Left renal cortex interstitium (tissue), 4 donors: Measurements from ENCODE around the gene SPATA21. TPM values are rescaled to one million over a fixed set of nuclear protein-coding genes. Genes with fewer than 3 reads are reported as not detected.
A peak's percentile ranks its signal among the peaks of the same experiment; 100 is the strongest.

Experiments
- DNase-seq, 4 donors: peaks; one replicate each; pipeline ENCODE4 v3.0.0-alpha.2; 2013; ENCODE audit warnings: low read depth in 4 of 4, low spot score in 2 of 4, missing footprints in 1 of 4
- polyA plus RNA-seq, 4 donors: library from polyadenylated mRNA; unstranded; fragments of 120-200 nt; gene quantifications; one replicate each; pipeline ENCODE4 v1.2.1, GENCODE V29; 2013; ENCODE audit not compliant: insufficient read length in 4 of 4

SPATA21 gene
- polyA plus RNA-seq, 4 donors = 0.21 to 0.25 TPM; not detected in 2

DNA sequence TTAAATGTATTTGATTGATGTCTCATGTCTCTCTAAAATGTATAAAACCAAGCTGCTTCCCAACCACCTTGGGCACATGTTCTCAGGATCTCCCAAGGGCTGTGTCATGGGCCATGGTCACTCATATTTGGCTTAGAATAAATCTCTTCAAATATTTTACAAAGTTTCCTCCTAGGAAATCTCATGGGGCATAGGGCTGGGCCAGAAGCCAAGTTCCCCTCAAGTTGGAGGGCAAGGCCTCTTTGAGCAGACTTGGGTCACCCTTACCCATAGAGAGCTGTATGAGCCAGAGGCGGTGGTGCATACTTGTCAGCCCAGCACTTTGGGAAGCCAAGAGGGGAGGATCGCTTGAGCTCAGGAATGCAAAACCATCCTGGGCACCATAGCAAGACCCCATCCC lies 82.6 kb downstream of the SPATA21 start:
- no peak for DNase-seq

DNA sequence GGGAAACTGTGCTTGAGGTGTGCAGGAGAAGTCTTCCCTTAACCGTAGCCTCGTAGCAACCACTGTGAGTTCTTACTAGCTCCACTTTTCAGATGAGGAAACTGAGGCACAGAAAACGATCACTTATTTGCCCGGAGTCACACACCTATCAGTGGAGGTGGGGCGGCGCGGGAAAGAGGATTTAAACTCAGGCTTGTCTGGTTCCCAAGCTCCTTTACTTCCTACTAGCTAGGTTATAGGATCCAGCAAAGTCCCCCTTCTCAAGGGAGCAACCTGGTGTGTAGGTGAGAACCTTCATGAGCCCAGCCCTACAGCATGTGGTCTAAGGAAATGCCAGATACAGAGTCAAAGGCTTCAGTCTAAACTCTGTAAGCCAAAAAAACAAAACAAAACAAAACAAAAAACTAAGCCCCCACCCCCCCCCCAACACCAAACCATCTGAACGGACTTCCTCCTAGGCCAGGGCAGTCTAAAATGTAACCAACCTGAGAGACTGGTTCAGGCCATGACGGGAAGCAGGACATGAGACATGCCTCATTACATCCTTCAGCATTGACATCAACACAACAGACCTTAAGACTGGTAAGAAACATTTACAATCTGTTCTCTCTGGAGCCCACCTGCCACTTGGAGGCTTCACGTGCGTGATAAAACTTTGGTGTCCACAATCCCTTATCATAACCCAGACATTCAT lies 84.2 kb downstream of the SPATA21 start:
- DNase-seq = no peak

DNA sequence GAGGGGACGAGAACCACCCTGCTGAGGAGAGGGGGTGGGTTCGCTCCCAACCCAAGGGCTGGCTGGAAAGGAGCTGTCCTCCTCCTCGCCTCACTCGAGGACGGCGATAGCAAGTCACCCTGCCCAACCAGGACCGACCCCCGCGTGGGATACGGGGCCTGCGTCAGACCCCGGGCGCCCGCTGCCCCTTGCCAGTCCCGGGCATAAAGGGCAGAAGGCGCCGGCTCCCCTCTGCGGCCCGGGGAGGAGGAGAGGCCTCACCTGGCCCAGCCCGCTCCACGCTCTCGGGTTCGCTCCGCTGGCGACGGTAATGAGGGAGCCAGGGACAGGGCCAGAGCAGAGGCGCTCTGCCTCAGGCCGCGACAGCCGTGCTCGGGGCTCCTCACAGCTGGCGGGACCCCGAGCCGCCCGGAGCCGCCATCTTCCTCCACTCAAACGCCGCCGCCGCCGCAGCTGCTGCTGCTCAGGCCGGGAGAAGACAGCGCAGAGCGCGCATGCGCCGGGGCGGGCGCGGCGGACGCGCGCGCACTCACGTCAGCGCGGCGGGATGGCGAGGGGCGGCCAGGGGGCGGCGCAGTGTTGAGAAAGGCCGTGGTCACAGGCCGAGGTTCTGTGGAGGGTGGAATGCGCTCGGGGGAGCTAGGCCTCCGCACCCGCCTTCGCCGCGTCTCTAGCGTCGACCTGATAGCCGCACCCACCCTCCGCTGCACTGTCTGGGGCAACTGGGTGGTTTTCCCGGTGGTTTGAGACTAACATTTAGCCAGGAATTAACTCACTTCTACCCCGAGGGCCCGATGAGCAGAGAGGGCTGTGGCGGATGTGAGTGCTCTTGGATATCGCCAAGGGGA lies 85.0 kb downstream of the SPATA21 start, which contains the start of gene FBXO42:
Gene FBXO42, minus strand, starts transcription at position 487 of the 848 bp plus-strand sequence. CDS start 37,062 bp downstream, outside the sequence.
- peak; percentile 79 to 90 (median 87) for DNase-seq

DNA sequence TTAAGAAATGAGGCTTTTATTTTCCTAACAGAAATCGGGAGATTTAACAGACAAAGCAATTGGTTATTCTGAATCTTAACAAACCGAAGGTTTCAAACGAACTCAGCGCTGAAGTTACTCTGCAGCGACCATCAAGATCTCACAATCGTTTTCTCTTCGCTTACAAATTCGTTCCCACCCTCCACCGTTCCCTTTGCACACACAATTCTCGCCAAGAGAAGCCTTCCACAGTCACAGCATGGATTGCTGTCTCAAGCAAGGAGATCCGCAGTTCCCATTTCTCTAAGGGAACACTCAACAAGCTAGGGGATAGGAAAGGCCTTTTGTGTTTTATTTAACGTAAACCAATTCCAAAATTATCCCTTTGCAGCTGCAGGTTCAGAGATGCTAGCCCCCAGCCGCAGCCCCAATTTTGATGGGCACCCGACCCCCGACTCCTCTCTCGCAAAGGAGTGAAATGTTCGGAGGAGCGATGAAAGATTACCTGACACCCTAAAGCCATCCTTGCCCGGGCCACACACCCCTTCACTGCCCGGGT lies 85.7 kb downstream of the SPATA21 start:
- no peak for DNase-seq

GRCh38 chr1:16349847-16350406 lies 87.3 kb downstream of the SPATA21 start:
- DNase-seq = no peak

Other genes with a start within 250 kb of the SPATA21 start
- gene ARHGEF19, start 224.8 kb downstream of the SPATA21 start, polyA plus RNA-seq = 10 to 100 TPM; 16.7 to 28.3 (median 23.0) TPM
- gene CPLANE2, start 200.2 kb downstream of the SPATA21 start, polyA plus RNA-seq = 1 to 10 TPM; 4.7 to 7.2 (median 6.6) TPM
- gene FBXO42, start 84.9 kb downstream of the SPATA21 start, polyA plus RNA-seq = 10 to 100 TPM; 18.3 to 24.0 (median 21.4) TPM
- 100 to 1,000 TPM in 3 of 4 donors, 10 to 100 TPM in 1; 93.7 to 133 (median 110) TPM for gene SZRD1, start 70.2 kb downstream of the SPATA21 start, polyA plus RNA-seq
- 10 to 100 TPM; 66.7 to 69.8 (median 68.1) TPM for gene NECAP2, start 3.3 kb upstream of the SPATA21 start, polyA plus RNA-seq
- 1 to 10 TPM in 1 of 4 donors, not detected in 3; 2.1 TPM for gene RNU1-1, start 76.9 kb upstream of the SPATA21 start, polyA plus RNA-seq
- 100 to 1,000 TPM in 1 of 4 donors, 10 to 100 TPM in 3; 65.5 to 191 (median 81.0) TPM for gene NBPF1, start 176.1 kb upstream of the SPATA21 start, polyA plus RNA-seq
- 1 to 10 TPM in 1 of 4 donors, not detected in 3; 2.1 TPM for gene RNU1-3, start 229.5 kb upstream of the SPATA21 start, polyA plus RNA-seq